Peyer's patch (tissue), 4 donors: ENCODE measurements around the gene YPEL1.
"Not testable (repeated sequence)": the region's sequence is repeated elsewhere in the genome, so short reads cannot be mapped to it uniquely, and the experiment has no call there.

Experiments
- POLR2A ChIP-seq, 2 donors: fragments of 450-650 bp; IDR thresholded peaks; one replicate each; pipeline ENCODE4 v1.5.1; 2017; ENCODE audit warnings: antibody characterized with exemption in 2 of 2, mild to moderate bottlenecking in 2 of 2, moderate library complexity in 2 of 2
- TF ChIP-seq, protein P1 (sequence below), 6 experiments: fragments of 450-650 bp in 4 of 6; fragments of 200-600 bp in 2 of 6; sonication (generic) in 1 of 6; IDR thresholded peaks; one replicate each; pipeline ENCODE4 v1.5.1; 2017 to 2019; ENCODE audit warnings: antibody characterized with exemption in 6 of 6, mild to moderate bottlenecking in 3 of 6, moderate library complexity in 1 of 6

DNA sequence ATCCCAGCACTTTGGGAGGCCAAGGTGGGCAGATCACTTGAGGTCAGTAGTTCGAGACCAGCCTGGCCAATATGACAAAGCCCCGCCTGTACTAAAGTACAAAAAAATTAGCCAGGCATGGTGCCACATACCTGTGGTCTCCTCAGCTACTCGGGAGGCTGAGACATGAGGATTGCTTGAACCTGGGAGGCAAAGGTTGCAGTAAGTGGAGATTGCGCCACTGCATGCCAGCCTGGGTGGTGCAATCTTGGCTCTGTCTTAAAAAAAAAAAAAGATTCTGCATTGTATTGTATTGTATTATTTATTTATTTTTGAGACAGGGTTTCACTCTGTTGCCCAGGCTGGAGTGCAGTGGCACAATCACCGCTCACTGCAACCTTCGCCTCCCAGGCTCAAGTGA is 9.3 kb upstream of the YPEL1 start:
- TF ChIP-seq, protein P1, sequence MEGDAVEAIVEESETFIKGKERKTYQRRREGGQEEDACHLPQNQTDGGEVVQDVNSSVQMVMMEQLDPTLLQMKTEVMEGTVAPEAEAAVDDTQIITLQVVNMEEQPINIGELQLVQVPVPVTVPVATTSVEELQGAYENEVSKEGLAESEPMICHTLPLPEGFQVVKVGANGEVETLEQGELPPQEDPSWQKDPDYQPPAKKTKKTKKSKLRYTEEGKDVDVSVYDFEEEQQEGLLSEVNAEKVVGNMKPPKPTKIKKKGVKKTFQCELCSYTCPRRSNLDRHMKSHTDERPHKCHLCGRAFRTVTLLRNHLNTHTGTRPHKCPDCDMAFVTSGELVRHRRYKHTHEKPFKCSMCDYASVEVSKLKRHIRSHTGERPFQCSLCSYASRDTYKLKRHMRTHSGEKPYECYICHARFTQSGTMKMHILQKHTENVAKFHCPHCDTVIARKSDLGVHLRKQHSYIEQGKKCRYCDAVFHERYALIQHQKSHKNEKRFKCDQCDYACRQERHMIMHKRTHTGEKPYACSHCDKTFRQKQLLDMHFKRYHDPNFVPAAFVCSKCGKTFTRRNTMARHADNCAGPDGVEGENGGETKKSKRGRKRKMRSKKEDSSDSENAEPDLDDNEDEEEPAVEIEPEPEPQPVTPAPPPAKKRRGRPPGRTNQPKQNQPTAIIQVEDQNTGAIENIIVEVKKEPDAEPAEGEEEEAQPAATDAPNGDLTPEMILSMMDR (IDR thresholded peaks at IDR 0.05): not testable (repeated sequence)
- not testable (repeated sequence) for TF ChIP-seq POLR2A (IDR thresholded peaks at IDR 0.05)
